Mammary epithelial cell (primary cell): ENCODE measurements around the gene FARP1.

ENCODE experiments used
- CTCF ChIP-seq, 2 donors: IDR thresholded peaks in 1 of 2; conservative IDR thresholded peaks in 1 of 2; 2 replicates each; pipeline ENCODE4 v1.5.1; 2011 to 2012; ENCODE audit warnings: inconsistent platforms in 2 of 2, low read length in 2 of 2, mild to moderate bottlenecking in 2 of 2, control low read depth in 1 of 2, low read depth in 1 of 2; ENCODE audit not compliant: insufficient read depth in 1 of 2; ENCODE audit errors: extremely low read depth in 1 of 2
- EZH2 ChIP-seq: IDR thresholded peaks from 2 replicates; pipeline ENCODE4 v1.6.1; 2012; ENCODE audit warnings: low read length, inconsistent platforms, borderline replicate concordance

DNA sequence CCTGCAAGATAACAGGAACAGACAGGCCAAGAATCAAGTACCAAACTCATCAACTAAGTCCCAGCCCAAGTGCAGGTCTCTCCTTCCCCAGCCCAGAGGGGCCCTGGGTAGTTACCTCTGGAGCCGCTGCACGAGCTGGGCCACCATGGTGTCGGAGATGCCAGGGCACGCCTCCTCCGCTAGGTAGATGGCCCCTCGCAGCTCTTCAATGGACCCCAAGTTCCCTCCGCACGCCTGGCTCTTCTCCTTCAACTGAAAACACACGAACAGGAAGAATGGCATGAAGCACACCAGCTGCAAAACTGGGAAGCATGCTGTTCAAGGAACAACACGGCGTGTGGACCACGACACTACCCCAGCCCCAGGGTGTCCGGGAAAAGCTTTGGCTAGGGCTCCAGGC, 314.2 kb downstream of the FARP1 start:
- no peak for TF ChIP-seq CTCF (conservative IDR thresholded peaks at IDR 0.05 in 1 of 2, IDR thresholded peaks at IDR 0.05 in 1 of 2; ENCODE audit: extremely low read depth in 1 of 2, insufficient read depth in 1 of 2, low read depth in 1 of 2, low read length in 2 of 2)
- no peak for TF ChIP-seq EZH2
